ENCODE data around the gene PNPLA7. TPM values are rescaled to one million over a fixed set of nuclear protein-coding genes. Genes with fewer than 3 reads are reported as not detected.

PNPLA7 gene
- total RNA-seq, 4 donors from 2014 or later = 13.0 to 34.3 (median 29.2) TPM

DNA sequence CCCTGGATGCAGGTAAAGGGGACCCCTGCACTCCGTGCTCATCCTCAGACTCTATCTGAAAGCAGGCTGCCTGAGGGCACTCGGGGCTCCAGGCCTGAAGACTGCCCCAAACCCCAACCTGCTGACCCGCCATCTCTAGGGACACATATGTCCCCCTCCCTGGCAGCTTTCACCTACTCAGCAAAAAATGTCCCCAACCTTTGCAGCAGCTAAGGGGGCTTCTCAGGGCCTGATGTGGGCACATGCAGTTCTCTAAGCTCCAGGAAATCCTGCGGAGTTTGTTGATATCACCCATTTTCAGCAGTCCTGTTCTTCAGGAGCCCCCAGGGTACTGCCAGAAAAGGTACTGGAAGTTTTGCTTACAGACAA lies 30.7 kb upstream of the PNPLA7 start:
- TF ChIP-seq, protein P1, sequence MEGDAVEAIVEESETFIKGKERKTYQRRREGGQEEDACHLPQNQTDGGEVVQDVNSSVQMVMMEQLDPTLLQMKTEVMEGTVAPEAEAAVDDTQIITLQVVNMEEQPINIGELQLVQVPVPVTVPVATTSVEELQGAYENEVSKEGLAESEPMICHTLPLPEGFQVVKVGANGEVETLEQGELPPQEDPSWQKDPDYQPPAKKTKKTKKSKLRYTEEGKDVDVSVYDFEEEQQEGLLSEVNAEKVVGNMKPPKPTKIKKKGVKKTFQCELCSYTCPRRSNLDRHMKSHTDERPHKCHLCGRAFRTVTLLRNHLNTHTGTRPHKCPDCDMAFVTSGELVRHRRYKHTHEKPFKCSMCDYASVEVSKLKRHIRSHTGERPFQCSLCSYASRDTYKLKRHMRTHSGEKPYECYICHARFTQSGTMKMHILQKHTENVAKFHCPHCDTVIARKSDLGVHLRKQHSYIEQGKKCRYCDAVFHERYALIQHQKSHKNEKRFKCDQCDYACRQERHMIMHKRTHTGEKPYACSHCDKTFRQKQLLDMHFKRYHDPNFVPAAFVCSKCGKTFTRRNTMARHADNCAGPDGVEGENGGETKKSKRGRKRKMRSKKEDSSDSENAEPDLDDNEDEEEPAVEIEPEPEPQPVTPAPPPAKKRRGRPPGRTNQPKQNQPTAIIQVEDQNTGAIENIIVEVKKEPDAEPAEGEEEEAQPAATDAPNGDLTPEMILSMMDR (IDR thresholded peaks at IDR 0.05; ENCODE audit: low read depth) = no peak

DNA sequence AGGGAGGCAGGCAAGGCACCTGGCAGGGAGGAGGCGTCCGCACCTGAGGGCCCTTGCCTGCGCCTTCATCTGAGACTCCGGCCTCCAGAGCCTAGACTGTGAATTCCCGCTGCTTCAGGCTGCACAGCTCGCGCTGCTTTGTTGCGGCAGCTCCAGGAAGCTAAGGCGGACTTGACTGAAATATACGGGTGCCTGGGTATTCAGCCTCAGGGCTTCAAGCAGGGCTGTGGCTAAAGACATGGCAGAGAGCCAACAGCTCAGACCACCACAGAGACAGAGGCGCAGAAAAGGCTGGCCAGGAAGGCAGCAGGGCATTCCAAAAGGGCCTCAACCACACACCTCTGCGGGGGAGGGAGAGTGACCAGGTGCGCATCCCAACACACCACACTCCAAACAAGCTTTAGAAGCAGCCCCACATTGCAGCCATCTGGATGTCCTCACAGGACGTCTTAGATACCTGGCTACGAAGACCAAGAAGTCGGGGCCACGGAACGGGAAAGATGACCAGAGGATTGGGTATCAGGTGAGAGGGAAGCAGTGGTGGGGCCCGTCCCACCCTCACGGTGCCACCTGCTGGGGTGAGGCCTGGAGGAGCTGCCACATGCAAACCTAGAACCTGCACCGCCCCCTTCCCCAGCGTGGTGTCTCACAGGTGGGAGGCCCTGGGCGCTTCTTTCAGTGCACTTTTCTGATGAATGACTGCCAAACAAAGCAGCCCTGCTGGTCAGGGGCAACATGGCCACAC lies 30.2 kb upstream of the PNPLA7 start:
- TF ChIP-seq, protein P1 (IDR thresholded peaks at IDR 0.05; ENCODE audit: low read depth) = no peak

DNA sequence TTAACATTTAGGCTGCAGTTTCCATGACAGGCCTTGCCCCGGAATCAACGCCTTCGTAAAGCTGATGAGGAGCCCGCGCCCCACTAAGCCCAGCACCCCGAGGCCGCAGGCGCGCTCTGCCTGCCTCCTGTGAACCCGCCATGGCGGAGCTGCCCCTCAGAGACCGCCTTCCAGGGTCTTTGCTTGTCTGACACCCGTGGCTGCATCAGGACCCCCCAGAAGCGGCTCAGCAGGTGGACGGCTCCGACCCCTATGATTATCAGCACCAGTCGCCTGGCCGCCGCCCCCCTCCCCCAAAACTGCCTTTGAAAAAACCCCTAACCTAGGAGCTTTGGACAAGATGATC lies 29.0 kb upstream of the PNPLA7 start:
- TF ChIP-seq, protein P1 (IDR thresholded peaks at IDR 0.05; ENCODE audit: low read depth) = no peak

DNA sequence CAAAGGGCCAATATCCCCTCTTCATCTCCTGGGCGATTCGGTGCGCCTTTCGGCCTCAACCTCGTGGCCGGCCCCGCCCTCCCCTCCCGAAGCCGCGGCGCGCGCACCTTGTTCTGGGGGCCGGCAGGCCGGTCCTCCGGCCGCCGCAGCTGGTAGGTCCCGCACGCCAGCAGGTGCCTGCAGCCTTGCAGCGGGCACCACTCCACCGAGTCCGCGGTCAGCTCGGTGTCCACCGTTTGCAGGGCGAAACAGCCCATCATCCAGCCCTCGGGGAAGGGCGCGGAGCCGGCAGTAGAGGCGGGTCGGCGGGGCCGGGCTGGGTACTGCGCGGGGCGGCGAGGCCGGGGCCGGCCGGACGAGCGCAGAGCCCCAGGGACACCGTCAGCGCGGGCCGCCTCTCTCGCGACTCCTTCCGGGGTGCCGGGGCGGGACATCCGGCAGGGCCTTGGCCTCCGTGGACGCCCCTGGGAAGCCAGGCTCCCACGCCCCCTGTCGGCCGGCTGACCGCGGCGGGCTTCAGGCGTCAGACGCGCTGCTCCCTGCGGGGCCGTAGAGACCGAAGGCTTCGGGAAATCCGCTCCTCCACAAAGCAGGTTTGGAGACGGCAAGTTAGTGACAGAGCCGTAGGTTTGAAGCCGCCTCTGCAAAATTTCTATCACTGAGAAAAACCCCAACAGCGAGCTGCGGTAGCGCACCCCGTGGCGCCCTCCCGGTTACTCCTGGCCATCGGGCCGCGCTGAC lies 28.5 kb upstream of the PNPLA7 start, which contains the start of gene DPH7:
DPH7 (minus strand) TSS at position 408 of the 741 bp plus-strand sequence; CDS start at position 260, 148 bp downstream.
- TF ChIP-seq, protein P1 (IDR thresholded peaks at IDR 0.05; ENCODE audit: low read depth) = no peak

DNA sequence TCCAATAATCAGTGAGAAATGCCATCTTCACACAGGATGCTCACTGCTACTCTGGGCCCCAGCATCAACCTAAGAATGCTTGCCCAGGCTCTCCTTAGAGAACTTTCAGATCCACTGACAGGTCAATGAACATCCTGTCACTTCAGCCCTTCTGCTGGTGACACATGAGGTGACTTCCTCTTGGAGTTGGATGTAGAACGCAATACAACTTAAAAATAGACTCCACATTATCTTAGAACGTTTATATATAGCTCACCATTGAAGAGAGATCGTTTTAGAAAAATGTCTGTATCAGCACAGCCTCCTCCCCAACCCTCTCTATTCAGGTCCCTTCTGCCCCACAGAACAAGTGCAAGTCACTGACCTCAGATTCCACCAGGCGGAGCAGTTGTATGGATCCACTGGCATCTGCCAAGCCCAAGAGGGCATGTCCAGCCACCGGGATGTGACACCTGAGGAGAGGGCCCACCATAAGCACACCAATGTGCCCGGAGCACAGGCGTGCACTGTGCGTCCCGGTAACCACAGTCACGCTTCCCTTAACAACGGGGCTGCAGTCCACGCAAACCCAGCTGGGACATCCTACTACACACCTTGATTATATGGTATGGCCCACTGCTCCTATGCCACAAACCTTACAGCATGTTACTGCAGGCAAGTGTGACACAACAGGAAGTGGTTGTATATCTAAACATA lies 25.7 kb upstream of the PNPLA7 start:
- TF ChIP-seq, protein P1 (IDR thresholded peaks at IDR 0.05; ENCODE audit: low read depth) = no peak

DNA sequence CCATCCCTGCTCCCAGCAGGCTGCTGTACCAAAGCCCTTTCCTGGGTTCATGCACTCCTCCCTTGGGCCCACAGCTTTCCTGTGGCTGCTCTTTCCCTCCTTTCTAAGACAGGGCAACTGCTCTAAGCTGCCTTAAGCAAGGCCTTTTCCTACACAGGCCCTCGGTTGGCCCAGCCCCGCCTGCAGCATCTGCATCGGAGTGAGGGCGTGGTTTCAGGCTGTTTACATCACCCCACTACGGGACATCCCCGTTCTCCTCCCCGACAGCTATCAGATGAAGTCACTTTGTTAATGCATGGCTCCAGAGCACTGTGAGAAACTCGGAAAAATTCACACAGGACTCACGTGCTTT lies 25.1 kb upstream of the PNPLA7 start:
- TF ChIP-seq, protein P1 (IDR thresholded peaks at IDR 0.05; ENCODE audit: low read depth) = no peak

DNA sequence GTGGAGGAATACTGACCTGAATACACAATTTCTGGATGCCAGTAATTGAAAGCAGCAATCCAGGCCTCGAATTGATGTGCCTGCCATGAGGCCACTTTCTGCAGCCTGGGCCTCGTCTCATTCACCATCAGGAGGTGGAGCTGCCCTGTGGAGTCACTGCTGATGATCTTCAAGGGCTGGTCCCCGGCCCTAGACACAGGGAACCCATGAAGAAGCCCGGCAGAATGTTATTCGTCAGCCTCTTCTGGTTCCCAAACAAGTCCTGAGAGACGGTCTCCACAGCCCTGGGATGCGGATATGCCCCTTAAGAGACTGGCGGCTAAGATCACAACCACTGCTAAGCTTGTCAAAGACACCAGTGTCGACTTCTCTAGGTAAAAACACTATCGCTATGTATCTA lies 24.0 kb upstream of the PNPLA7 start:
- TF ChIP-seq, protein P1 (IDR thresholded peaks at IDR 0.05; ENCODE audit: low read depth) = no peak
